GM18951 (cell line): Measurements from ENCODE around the gene HMX1.

Experiments
- POLR2A ChIP-seq: IDR thresholded peaks from 4 replicates; pipeline ENCODE4 v1.6.1; 2011; ENCODE audit warnings: mild to moderate bottlenecking; ENCODE audit not compliant: insufficient read length, insufficient read depth; ENCODE audit errors: extremely low read depth
- in situ Hi-C: fragments of 300-500 bp; cut with MboI; formaldehyde crosslinking; loops from one replicate; pipeline ENCODE4 v1.12.0; 2022; ENCODE audit warnings: low sequenced_read_pairs, mixed read lengths, inconsistent platforms; ENCODE audit not compliant: unreplicated experiment

HMX1 gene

DNA sequence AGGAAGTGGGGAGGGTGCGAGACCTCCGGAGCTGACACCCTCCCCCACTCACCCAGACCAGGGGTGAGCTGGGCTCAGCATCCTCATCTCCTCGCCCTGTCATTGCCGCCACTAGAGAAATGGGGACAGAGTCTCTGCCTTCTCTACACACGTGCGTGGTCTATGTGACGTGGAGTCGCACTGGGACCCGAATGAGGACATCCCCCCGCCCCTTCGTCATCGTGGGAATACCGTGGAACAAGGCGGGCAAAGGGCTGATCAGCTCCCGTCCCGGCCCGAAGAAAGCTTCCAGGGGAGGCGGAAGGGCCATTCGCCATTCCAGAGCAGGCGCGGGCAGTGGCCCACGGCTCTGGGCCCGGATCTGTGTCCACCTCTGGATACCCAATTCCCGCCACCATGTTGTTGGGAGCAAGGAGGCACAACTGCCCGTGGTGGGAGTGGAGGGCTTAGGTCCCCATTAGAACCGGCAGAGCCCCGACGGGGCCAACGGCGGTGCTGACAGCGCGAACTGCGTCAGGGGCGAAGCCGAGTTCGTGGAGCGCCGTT is 12.0 kb downstream of the HMX1 start:
- no peak for TF ChIP-seq POLR2A
- in situ Hi-C loops, result no loop called here

DNA sequence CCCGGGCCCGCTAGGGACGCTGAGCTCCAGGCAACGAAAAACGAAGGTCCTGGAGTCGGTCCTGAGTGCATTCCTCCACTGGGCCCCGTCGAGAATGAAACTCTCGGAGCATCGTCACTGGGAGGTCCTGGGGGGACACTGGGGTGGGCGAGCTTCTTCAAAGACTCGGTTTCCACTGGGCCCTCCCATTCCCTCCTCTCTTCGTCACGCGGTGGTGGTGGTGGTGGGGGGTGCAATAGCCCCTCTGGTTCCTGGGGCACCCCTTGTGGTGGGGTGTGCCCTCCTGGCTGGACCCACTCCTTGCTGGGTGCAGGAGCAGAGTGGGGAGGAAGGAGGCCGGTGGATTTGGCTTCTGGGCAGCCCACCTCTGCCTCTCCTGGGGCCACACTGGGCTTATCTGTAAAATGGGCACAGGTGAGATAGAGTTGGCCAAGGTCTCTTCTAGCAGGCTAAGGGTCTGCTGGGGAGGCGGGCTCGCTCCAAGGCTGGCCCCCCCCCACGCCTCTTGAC is 12.9 kb downstream of the HMX1 start:
- in situ Hi-C loops, result no loop called here
- no peak for TF ChIP-seq POLR2A

DNA sequence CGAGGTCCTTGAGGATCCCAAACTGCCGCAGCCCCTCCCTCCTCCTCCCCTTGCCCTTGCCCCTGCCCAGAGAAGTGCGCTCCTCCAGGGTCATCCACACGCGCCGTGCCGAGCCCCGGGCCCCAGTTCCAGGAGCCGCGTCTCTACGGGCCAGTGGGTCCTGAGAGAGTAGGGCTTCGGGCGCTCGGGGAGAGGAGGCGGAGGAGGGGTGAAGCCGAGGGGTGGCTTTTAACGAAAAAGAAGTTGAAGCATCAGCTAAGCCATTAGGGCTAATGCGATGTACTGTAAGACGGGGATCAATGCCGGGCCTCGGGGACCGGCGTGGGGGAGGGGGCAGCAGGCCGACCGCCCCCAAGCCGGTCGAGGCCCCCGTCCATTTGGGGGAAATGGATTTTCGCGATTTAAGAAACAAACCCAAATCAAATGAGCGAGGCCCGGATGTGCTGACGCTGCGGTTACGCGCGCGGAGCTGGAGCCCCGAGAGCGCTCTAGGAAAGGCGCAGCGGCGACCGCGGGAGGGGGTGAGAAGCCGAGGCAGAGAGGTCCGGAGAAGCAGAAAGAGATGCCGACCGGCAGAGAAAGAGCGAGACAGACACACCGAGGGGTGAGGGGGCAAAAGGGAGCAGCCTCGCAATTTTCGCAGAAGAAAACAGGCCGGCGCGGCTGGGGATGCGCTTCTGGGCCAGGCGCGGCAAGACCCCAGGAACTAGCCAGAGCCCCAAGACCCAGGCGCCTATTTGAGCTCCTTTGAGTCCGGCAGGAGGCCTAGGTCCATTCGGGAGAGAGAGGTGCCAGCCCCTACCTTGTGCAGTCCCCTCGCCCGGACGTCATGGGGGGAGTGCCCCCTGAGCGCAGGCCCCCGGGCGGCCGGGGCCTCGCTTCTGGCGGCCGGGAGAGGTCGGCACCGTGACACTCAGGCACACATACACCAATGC is 13.6 kb downstream of the HMX1 start:
- in situ Hi-C loops, result no loop called here

DNA sequence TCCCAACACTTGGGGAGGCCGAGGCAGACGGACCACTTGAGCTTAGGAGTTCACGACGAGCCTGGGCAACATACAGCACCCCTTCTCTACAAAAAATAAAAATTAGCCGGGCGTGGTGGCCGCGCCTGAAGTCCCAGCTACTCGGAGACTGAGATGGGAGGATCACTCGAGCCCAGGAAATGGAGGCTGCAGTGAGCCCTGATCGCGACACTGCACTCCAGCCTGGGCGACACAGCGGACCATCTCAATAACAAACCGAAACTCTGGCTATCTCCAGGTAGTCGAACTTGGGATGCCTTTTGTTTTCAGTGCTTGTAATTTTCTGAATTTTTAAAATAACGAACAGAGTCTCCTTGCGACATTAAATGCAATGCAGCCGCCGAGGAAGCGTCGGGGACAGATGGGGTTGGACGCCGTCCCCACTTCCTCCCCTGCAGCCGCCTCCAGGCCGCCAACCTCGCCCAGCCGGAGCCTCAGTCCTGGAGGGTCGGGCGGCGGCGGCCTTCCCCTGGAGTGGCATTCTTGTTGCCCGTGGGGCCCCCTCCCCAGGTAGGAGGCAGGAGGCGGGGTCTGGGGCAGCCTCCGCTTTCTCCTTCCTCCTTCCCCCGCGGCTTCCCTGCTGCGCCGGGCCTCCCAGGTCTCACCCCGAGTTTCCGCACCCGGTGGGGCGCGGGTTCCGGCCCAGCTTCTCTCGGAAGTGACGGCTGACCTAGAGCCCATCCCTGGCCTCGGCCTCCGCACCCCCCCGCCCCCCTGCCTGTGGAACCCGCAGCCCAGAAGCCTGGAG is 14.6 kb downstream of the HMX1 start:
- no peak for TF ChIP-seq POLR2A
- in situ Hi-C loops, result no loop called here

More for the DNA sequence above, 13.6 kb downstream of the HMX1 start:
- TF ChIP-seq POLR2A, result no peak

DNA sequence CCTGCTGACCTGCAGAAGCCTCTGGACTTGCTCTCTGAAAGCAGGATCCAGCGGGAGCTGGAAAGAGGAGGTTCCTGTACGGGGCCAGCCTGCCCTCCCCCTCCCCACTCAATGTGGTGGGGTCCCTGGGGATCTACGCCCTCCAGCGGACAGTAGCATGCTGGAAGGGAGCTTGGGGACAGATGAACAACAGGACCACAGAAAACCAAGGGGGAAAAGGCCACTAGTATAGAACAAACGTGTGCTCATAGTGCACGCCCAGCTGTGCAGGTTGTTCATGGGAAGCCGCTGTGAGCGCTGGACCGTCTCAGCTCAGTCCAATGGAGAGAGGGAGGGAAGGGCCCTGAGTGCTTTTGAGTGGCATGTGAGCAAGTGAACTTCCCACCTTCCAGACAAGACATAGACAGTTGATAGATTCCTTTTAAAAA is 15.8 kb downstream of the HMX1 start:
- TF ChIP-seq POLR2A, result no peak
- in situ Hi-C loops, result no loop called here

DNA sequence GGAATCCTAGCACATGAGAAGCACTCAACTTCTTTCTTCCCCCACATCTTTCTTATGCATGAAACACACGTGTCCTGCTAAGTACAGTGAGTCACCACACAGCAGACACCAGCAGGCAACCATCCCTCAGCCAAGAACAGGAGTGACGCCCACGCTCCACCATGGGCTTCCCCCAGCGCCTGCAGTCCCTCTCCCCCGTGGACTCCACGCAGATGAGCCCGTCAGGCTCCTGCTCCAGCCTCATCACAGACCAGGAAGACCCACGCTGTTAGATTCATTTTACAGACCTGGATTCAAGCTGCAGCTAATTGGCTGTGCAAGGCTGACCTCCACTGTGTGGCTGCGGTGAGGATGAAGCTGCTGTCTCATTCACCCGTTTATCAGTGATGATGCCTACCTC is 16.7 kb downstream of the HMX1 start:
- no peak for TF ChIP-seq POLR2A
- in situ Hi-C loops, result no loop called here

DNA sequence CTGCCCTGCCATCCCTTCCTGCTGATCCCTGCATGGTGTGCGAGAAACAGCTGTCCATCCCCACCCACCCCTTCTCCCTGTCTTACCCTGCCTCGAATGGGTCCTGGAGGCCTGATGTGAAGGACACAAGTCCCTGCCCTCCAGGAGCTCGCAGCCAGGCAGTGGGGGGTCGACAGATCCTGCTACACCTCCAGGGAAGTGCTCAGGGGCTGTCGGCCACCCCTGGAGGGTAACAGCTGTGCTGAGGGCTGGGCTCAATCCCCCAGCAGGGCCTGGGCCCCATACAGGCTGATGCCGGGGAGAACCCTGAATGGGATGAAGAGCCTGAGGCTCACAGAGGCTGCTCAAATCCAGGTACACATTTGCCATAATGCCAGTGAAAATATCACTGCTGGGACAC is 17.6 kb downstream of the HMX1 start:
- in situ Hi-C loops, result no loop called here
- TF ChIP-seq POLR2A, result no peak

DNA sequence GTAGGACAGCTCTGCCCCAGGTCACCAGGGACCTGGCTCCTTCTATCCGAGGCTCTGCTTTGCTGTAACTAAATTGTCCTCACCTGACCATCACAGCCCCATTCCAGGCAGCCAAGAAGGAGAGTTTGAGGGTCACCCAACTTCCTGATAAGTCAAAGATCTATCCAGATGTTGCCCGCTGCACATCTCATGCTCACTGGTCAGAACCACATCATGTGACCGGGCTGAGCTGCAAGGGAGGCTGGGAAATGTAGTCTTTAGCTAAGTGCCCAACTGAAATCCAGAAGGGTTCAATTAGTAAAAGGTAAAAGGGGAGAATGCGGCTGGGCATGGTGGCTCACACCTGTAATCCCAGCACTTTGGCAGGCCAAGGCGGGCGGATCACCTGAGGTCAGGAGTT is 18.4 kb downstream of the HMX1 start:
- TF ChIP-seq POLR2A, result no peak
- in situ Hi-C loops, result no loop called here

DNA sequence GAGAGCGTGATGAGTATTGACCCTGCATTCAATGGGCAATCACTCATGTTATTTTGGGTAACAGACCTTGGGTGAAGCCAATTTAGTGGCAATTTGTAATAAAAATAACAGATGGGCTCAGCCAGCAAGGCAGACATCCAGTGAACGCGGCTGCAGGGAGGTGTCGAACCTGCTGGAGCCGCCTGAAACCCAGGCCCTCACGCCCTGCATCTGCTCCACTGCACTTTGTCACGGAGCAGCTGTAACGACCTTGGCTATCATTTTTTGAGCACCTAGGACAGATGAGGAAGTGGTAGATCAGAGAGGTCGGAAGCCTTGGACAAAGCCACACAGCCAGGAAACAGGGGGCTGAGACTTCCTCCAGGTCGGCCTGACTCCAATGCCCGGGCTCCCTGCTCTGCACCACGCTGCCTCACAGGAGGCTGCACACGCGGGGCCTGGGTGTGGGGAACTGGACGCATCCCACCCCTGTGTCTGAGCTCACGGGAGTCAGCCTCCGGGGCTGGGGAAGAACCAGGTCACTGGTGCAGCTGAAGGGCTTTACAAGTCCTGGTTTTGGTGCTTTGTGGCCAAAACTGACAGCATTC is 19.4 kb downstream of the HMX1 start:
- in situ Hi-C loops, result no loop called here
- TF ChIP-seq POLR2A, result no peak

DNA sequence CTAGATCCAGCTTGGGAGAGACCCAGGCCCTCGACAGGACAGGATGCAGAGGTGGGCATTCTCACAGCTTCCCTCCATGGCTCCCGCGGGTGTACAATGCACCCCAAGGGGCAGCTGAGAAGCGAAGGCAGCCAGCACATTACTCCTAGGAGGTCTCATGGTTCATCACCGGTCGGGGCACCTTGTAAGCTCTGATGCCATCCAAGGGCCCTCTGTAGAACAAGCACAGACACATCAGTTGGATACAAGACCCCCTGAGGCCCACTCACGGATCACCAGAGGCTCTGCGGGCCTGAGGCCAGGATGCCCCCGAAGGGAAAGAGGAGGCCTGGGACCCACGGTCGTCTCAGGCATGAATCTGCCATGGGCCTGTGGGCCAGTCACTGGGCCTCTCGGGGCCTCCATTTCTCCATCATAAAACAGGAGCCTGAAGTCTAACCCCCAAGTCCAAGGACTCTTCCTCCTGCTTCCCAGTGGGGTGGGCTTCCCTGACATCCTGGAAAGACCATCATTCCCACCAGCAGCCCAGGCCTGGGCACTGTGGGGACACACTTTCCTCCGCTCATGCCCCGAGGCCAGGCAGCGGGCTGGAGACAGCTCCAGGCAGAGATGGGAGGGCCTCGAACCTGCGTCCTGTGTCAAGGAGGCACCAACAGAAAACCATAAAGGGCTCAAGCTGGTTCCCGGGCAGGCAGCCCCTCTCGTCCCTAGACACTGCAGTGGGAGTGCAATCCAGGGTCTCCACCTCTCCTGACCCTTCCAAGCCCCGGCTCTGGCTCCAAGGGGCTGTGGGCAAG is 20.1 kb downstream of the HMX1 start:
- in situ Hi-C loops, result no loop called here
- TF ChIP-seq POLR2A, result no peak

DNA sequence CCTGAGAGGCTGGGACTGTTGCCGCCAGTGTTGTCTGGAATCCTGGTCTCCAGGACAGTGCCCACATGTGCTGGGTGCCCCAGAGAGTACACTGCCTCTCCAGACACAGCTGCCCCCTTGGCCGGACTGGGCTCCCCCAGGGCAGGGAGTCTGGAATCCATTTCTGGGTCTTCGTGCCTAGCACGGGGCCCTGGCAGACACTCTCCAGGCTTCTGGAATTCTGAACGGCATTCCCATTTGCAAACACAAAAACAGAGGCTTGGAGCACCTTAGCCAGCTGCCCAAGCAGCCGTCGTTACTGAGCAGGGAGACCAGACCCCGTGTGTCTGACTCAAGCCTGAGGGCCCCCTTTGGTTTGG is 20.8 kb downstream of the HMX1 start:
- TF ChIP-seq POLR2A, result no peak
- in situ Hi-C loops, result no loop called here

DNA sequence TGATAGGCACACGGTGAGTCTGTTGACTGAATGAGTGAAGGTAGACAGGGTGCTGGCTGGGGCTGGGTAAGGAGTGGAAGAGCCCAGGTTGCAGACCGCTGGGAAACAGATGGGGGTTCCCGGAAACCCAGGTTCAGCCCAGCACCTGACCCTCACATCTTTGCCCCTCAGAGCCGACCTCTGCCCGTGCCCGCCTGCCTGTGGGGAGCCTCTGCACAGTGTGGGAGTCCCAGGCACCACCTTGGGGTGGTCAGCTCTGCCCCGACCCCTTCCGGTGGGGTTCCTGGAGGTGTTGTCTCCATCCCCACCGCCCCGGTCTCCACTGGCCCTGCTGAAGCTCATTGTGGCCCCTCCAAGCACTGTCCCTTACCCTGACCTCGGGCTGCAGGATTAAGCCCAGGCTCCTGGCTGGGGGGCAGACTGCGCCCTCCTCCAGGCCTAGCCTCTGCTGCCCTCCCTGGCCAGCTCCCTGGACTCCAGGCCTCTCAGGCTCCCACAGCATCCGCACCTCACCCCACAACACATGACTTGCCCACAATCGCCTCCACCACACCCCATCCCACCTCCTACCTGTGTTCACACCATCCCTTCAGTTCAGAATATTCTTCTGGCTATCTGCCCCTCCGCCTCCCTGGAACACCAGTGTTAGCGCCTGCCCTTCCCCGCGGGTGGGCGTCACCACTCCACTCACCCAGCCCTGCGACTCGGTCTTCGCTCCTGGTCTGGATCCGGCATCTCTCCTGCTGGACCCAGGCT is 21.4 kb downstream of the HMX1 start:
- in situ Hi-C loops, result no loop called here
- TF ChIP-seq POLR2A, result no peak
